Karpas-422 (cell line): ENCODE results near the gene LPCAT1. TPM values are rescaled to one million over a fixed set of nuclear protein-coding genes. Genes with fewer than 3 reads are reported as not detected.

Source experiments
- DNase-seq: peaks from one replicate; pipeline ENCODE4 v3.0.0-alpha.2; 2015
- H2AFZ ChIP-seq: fragments of 200-600 bp; sonication (generic); 2 replicates; pipeline ENCODE4 v1.6.1; 2014; ENCODE audit warnings: antibody characterized with exemption, low read length, mixed read lengths
- H3K27ac ChIP-seq: fragments of 200-600 bp; sonication (generic); 2 replicates; pipeline ENCODE4 v1.5.1; 2014; ENCODE audit warnings: mild to moderate bottlenecking, low read length, moderate library complexity
- H3K27me3 ChIP-seq: fragments of 200-600 bp; sonication (generic); 2 replicates; pipeline ENCODE4 v1.6.1; 2014; ENCODE audit warnings: low read length, mixed read lengths
- H3K36me3 ChIP-seq: fragments of 200-600 bp; sonication (generic); 2 replicates; pipeline ENCODE4 v1.6.1; 2014; ENCODE audit warnings: low read length, mixed read lengths; ENCODE audit not compliant: insufficient read depth
- H3K4me1 ChIP-seq: fragments of 200-600 bp; sonication (generic); 2 replicates; pipeline ENCODE4 v1.6.1; 2014; ENCODE audit warnings: mild to moderate bottlenecking, low read length, mixed read lengths
- H3K4me2 ChIP-seq: fragments of 200-600 bp; sonication (generic); 2 replicates; pipeline ENCODE4 v1.6.1; 2014; ENCODE audit warnings: low read length, low read depth, mild to moderate bottlenecking; ENCODE audit not compliant: poor library complexity, severe bottlenecking
- H3K4me3 ChIP-seq: fragments of 200-600 bp; sonication (generic); 2 replicates; pipeline ENCODE4 v1.5.1; 2014; ENCODE audit warnings: mild to moderate bottlenecking, antibody characterized with exemption, low read length, mixed read lengths
- H3K79me2 ChIP-seq: fragments of 200-600 bp; sonication (generic); 2 replicates; pipeline ENCODE4 v1.6.1; 2014; ENCODE audit warnings: mild to moderate bottlenecking, low read length, mixed read lengths
- H3K9ac ChIP-seq: fragments of 200-600 bp; sonication (generic); 2 replicates; pipeline ENCODE4 v1.6.0; 2014; ENCODE audit warnings: low read length
- H3K9me2 ChIP-seq: fragments of 200-600 bp; sonication (generic), shearing (Covaris generic); replicated peaks from 2 replicates; pipeline ENCODE4 v1.6.0; 2014; ENCODE audit warnings: mild to moderate bottlenecking, low read length, moderate library complexity; ENCODE audit not compliant: insufficient read depth
- H3K9me3 ChIP-seq: fragments of 300-700, 200-600 bp; sonication (generic); 2 replicates; pipeline ENCODE4 v1.6.1; 2014; ENCODE audit warnings: low read length, mixed read lengths
- H4K20me1 ChIP-seq: fragments of 200-600 bp; sonication (generic); 2 replicates; pipeline ENCODE4 v1.6.1; 2014; ENCODE audit warnings: mild to moderate bottlenecking, antibody characterized with exemption, low read length, low read depth; ENCODE audit not compliant: insufficient read depth
- total RNA-seq: library from RNA; depleted of rRNA; stranded (reverse); fragments of >200 nt; shearing (Covaris generic); gene quantifications from 2 replicates; pipeline ENCODE4 v1.2.3, GENCODE V29; 2014; ENCODE audit warnings: low replicate concordance

Gene LPCAT1
- total RNA-seq, 1 experiment from 2014 or later: 115 TPM

GRCh38 chr5:1439388-1440097 is 84.2 kb downstream of the LPCAT1 start:
- Histone ChIP-seq H3K27me3 (no peaks in the 10 kb centered on the region), H3K27ac (no peak overlapping the region), H3K9me3 (no peaks in the 10 kb centered on the region), H3K79me2 (no peaks in the 10 kb centered on the region), H3K4me1 (no peaks in the 10 kb centered on the region), H4K20me1 (no peaks in the 10 kb centered on the region), H3K36me3 (no peaks in the 10 kb centered on the region), H3K4me3 (no peak overlapping the region), H3K9me2 (no peaks in the 10 kb centered on the region), H3K9ac (no peak overlapping the region), H3K4me2 (no peak overlapping the region), H2AFZ (no peak overlapping the region)
- DNase-seq: no peak

GRCh38 chr5:1438871-1439270 is 84.9 kb downstream of the LPCAT1 start:
- Histone ChIP-seq H3K79me2 (no peaks in the 10 kb centered on the region), H3K4me1 (no peaks in the 10 kb centered on the region), H3K36me3 (no peaks in the 10 kb centered on the region), H3K4me2 (no peak overlapping the region), H4K20me1 (no peaks in the 10 kb centered on the region), H2AFZ (no peak overlapping the region), H3K9me2 (no peaks in the 10 kb centered on the region), H3K9me3 (no peaks in the 10 kb centered on the region), H3K4me3 (no peak overlapping the region), H3K9ac (no peak overlapping the region), H3K27me3 (no peaks in the 10 kb centered on the region), H3K27ac (no peak overlapping the region)
- no peak for DNase-seq

DNA sequence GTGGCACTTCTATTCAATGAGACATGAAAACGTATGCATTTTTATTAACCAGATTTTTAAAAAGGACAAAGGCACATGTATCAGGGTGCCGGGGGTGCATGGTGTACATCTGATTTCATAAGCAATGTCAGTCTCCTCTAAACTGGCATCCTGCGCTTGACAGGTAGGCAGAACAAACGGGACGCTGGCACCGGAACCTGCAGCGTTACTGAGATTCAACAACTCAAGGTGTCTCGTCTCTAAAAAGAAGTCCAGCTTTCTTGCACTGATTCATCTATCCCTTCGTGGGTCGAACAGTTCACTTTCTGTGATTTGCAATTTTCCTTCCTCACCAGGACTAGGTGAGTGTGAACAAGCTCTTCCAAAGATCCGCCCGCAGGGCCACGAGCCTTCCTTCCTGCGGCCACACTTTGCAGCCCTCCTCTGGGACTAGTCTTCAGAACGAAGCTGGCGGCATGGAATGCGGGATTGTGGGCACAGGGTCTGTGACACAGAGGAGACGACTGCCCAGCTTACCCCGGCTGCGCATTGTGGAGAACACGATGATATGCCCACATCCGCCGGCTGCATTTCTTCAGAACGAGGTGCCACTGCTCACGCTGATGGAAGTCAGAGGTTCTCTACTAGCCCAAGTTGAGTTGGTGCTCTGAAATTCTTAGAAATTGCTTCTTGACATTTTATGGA is 85.7 kb downstream of the LPCAT1 start:
- H3K4me2 ChIP-seq: no peak overlapping the region
- no peaks in the 10 kb centered on the region for H3K9me2 ChIP-seq
- no peaks in the 10 kb centered on the region for H3K79me2 ChIP-seq
- H3K27ac ChIP-seq: no peak overlapping the region
- H4K20me1 ChIP-seq: no peaks in the 10 kb centered on the region
- H3K4me3 ChIP-seq: no peak overlapping the region
- no peak overlapping the region for H2AFZ ChIP-seq
- no peaks in the 10 kb centered on the region for H3K9me3 ChIP-seq
- no peaks in the 10 kb centered on the region for H3K4me1 ChIP-seq
- H3K36me3 ChIP-seq: no peaks in the 10 kb centered on the region
- no peak overlapping the region for H3K9ac ChIP-seq
- H3K27me3 ChIP-seq: no peaks in the 10 kb centered on the region
- no peak for DNase-seq

- Histone ChIP-seq H3K9me3 (no peaks in the 10 kb centered on the region), H4K20me1 (no peaks in the 10 kb centered on the region), H3K27ac (no peak overlapping the region), H3K79me2 (no peaks in the 10 kb centered on the region), H3K36me3 (no peaks in the 10 kb centered on the region), H2AFZ (no peak overlapping the region), H3K4me2 (no peak overlapping the region), H3K9me2 (no peaks in the 10 kb centered on the region), H3K4me3 (no peak overlapping the region), H3K27me3 (no peaks in the 10 kb centered on the region), H3K9ac (no peak overlapping the region), H3K4me1 (no peaks in the 10 kb centered on the region)
- DNase-seq: no peak
Observed at GRCh38 chr5:1437226-1437829, 86.4 kb downstream of the LPCAT1 start.

GRCh38 chr5:1436681-1437080 is 87.1 kb downstream of the LPCAT1 start:
- Histone ChIP-seq H3K79me2 (no peaks in the 10 kb centered on the region), H3K27ac (no peak overlapping the region), H3K27me3 (no peaks in the 10 kb centered on the region), H3K36me3 (no peaks in the 10 kb centered on the region), H2AFZ (no peak overlapping the region), H3K4me3 (no peak overlapping the region), H3K4me2 (no peak overlapping the region), H4K20me1 (no peaks in the 10 kb centered on the region), H3K4me1 (no peaks in the 10 kb centered on the region), H3K9ac (no peak overlapping the region), H3K9me2 (no peaks in the 10 kb centered on the region), H3K9me3 (no peaks in the 10 kb centered on the region)
- no peak for DNase-seq

GRCh38 chr5:1436036-1436435 is 87.7 kb downstream of the LPCAT1 start:
- Histone ChIP-seq H3K4me3 (no peak overlapping the region), H3K4me2 (no peak overlapping the region), H3K9me2 (no peaks in the 10 kb centered on the region), H3K9me3 (no peaks in the 10 kb centered on the region), H3K9ac (no peak overlapping the region), H2AFZ (no peak overlapping the region), H4K20me1 (no peaks in the 10 kb centered on the region), H3K27me3 (no peaks in the 10 kb centered on the region), H3K27ac (no peak overlapping the region), H3K4me1 (no peaks in the 10 kb centered on the region), H3K79me2 (no peaks in the 10 kb centered on the region), H3K36me3 (no peaks in the 10 kb centered on the region)
- DNase-seq: no peak

- H3K4me1 ChIP-seq: no peaks in the 10 kb centered on the region
- H3K9me3 ChIP-seq: no peaks in the 10 kb centered on the region
- H3K36me3 ChIP-seq: no peaks in the 10 kb centered on the region
- no peak overlapping the region for H2AFZ ChIP-seq
- no peak overlapping the region for H3K27ac ChIP-seq
- H3K9me2 ChIP-seq: no peaks in the 10 kb centered on the region
- no peak overlapping the region for H3K4me2 ChIP-seq
- no peak for DNase-seq
- H3K79me2 ChIP-seq: no peaks in the 10 kb centered on the region
- H3K27me3 ChIP-seq: no peaks in the 10 kb centered on the region
- H4K20me1 ChIP-seq: no peaks in the 10 kb centered on the region
- H3K9ac ChIP-seq: no peak overlapping the region
- no peak overlapping the region for H3K4me3 ChIP-seq
Observed at GRCh38 chr5:1435369-1435768, 88.4 kb downstream of the LPCAT1 start.

DNA sequence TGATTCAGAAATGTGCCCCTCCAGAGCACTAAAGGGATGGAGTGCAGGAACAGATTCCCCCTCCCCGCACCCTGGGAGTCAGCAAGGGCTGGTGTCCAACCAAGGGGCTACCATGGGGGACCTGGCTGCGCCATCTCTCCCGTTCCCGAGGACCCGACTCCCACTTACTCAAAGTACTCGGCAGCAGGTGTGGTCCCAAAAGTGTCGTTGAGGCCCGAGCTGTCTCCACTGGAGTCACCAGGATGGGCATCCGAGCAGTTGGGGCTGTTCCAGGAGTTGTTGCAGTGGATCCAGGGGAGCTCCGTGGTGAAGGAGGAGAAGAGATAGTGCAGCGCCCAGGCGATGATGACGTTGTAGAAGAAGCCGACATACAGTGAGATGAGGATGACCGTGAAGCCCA is 91.5 kb downstream of the LPCAT1 start:
- H2AFZ ChIP-seq: no peak overlapping the region
- no peak overlapping the region for H3K9ac ChIP-seq
- no peak for DNase-seq
- H3K27ac ChIP-seq: no peak overlapping the region
- no peaks in the 10 kb centered on the region for H3K36me3 ChIP-seq
- H3K79me2 ChIP-seq: no peaks in the 10 kb centered on the region
- no peaks in the 10 kb centered on the region for H4K20me1 ChIP-seq
- no peak overlapping the region for H3K4me3 ChIP-seq
- H3K9me3 ChIP-seq: peaks cover 9% of the 10 kb centered on the region; the same call in 1 of the 2 replicates
- no peaks in the 10 kb centered on the region for H3K9me2 ChIP-seq
- no peaks in the 10 kb centered on the region for H3K4me1 ChIP-seq
- H3K4me2 ChIP-seq: no peak overlapping the region
- no peaks in the 10 kb centered on the region for H3K27me3 ChIP-seq
